ENCODE results near the gene HDLBP.

The HDLBP gene

DNA sequence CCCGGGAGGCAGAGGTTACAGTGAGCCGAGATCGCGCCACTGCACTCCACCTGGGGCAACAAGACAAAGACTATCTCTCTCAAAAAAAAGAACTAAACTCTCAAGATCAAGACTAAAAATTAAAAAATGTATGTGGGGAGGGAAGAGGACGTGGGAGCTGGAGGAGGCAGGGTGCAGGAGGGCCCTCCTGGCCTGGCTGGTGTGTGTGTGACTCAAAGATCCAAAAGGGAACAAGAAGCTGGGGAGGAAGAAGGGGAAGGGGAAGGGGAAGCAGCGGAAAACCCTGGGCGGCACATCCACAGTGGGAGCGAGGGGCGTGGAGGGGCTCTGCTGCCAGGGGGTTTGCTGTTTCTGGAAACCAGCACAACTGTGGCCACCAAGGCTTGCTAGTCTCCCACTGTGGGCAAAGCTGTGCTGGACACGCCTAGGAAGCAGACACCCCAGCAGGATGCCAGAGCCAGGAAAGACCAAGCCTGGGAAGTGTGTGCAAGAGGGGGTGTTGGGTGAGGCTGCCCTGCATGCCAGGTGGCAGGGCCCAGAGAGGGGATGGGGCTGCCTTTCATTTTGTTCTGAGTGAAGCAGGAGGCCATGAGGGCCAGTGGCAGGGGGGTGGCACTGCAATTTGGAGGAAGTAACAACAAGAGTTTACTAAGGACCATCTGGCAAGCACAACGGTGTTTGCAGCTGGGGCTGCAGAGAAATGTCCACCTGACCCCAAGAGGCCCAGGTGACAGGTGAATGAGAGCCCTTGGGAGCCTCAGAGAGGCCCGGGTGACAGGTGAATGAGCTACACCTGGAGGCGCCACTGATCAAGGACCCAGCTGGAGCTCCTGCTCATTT is 82.5 kb downstream of the HDLBP start:
- Histone ChIP-seq H3K27me3 (ENCODE audit: control insufficient read depth in 1 of 2, insufficient read depth in 2 of 2, low read length in 2 of 2) (no peaks in the 10 kb centered on the region), H3K4me1 (ENCODE audit: control insufficient read depth in 1 of 2, insufficient read depth in 2 of 2, low read length in 2 of 2) (no peaks in the 10 kb centered on the region), H3K4me3 (ENCODE audit: low read depth in 1 of 2, low read length in 2 of 2) (no peak overlapping the region), H3K27ac (ENCODE audit: low read depth, low read length) (no peak overlapping the region), H3K9ac (ENCODE audit: low read depth in 1 of 2, low read length in 2 of 2) (no peak overlapping the region), H3K36me3 (ENCODE audit: control insufficient read depth in 1 of 2, insufficient read depth in 2 of 2, low read length in 2 of 2) (peaks cover 71 to 97% of the 10 kb centered on the region in 2 donors), H3K9me3 (ENCODE audit: control insufficient read depth in 1 of 2, low read length in 2 of 2) (no peaks in the 10 kb centered on the region)

DNA sequence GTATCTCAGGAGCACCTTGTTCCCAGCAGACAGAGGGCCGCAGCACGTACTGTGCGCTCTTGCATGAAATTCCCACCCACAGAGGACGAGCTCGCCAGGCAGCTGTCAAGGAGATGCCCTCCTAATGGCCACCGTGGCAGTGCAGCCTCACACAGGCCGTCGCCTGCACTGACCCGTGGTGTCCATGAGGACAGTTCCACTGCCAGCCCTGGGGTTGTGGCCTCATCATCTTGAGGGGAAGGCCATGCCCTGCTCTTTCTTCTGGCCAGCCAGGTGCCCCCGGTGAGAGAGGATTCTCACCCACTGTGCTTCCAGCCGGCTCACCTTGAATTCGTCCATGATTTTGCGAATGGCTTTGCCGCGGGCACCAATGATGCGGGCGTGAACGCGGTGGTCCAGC is 85.0 kb downstream of the HDLBP start:
- H3K36me3 ChIP-seq (ENCODE audit: control insufficient read depth in 1 of 2, insufficient read depth in 2 of 2, low read length in 2 of 2): peaks cover 63 to 93% of the 10 kb centered on the region in 2 donors
- no peak overlapping the region for H3K27ac ChIP-seq (ENCODE audit: low read depth, low read length)
- H3K4me3 ChIP-seq (ENCODE audit: low read depth in 1 of 2, low read length in 2 of 2): no peak overlapping the region
- H3K27me3 ChIP-seq (ENCODE audit: control insufficient read depth in 1 of 2, insufficient read depth in 2 of 2, low read length in 2 of 2): no peaks in the 10 kb centered on the region
- no peaks in the 10 kb centered on the region for H3K4me1 ChIP-seq (ENCODE audit: control insufficient read depth in 1 of 2, insufficient read depth in 2 of 2, low read length in 2 of 2)
- H3K9me3 ChIP-seq (ENCODE audit: control insufficient read depth in 1 of 2, low read length in 2 of 2): no peaks in the 10 kb centered on the region
- H3K9ac ChIP-seq (ENCODE audit: low read depth in 1 of 2, low read length in 2 of 2): no peak overlapping the region

DNA sequence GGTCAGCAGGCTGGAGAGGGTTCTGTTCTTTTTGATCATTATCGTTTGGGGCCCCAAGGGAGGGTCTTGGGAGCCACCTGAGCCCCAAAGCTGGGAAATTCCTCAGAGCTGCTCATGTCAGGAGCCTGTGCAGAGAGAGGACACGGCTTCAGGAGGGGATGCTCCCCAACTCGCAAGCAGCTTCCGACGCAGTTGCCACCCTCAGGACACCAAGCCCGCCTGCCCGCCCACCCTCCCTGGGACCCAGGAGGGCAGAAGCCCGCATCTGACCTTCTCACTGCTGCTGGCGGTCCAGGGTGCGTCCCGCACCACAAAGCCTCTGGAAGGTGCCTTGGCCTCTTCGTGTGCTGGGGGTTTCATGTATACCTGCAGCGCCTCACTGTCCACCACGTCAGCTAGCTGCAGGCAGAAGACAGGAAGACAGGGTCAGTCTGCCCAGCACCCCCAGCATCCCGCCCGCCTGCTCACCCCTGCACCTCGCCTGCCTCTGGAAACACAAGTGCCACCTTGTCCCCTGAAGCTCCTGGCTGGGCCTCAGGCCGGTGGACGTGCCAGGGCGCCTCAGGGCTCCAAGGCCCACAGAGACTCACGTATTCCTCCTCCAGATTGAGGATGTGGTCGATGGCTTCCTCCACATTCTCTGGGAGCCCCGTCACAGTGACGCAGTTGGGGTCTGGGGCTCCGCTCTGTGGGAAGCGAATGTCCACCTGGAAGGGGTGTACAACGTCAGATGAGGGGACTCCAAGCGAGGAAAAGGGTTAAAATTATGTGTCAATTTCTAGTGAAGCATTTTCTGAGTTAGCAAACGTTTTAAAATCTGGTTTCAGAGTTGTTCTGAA is 85.7 kb downstream of the HDLBP start:
- H3K4me3 ChIP-seq (ENCODE audit: low read depth in 1 of 2, low read length in 2 of 2): no peak overlapping the region
- H3K4me1 ChIP-seq (ENCODE audit: control insufficient read depth in 1 of 2, insufficient read depth in 2 of 2, low read length in 2 of 2): no peaks in the 10 kb centered on the region
- peaks cover 60 to 88% of the 10 kb centered on the region in 2 donors for H3K36me3 ChIP-seq (ENCODE audit: control insufficient read depth in 1 of 2, insufficient read depth in 2 of 2, low read length in 2 of 2)
- no peak overlapping the region for H3K9ac ChIP-seq (ENCODE audit: low read depth in 1 of 2, low read length in 2 of 2)
- no peak overlapping the region for H3K27ac ChIP-seq (ENCODE audit: low read depth, low read length)
- H3K9me3 ChIP-seq (ENCODE audit: control insufficient read depth in 1 of 2, low read length in 2 of 2): no peaks in the 10 kb centered on the region
- H3K27me3 ChIP-seq (ENCODE audit: control insufficient read depth in 1 of 2, insufficient read depth in 2 of 2, low read length in 2 of 2): no peaks in the 10 kb centered on the region

DNA sequence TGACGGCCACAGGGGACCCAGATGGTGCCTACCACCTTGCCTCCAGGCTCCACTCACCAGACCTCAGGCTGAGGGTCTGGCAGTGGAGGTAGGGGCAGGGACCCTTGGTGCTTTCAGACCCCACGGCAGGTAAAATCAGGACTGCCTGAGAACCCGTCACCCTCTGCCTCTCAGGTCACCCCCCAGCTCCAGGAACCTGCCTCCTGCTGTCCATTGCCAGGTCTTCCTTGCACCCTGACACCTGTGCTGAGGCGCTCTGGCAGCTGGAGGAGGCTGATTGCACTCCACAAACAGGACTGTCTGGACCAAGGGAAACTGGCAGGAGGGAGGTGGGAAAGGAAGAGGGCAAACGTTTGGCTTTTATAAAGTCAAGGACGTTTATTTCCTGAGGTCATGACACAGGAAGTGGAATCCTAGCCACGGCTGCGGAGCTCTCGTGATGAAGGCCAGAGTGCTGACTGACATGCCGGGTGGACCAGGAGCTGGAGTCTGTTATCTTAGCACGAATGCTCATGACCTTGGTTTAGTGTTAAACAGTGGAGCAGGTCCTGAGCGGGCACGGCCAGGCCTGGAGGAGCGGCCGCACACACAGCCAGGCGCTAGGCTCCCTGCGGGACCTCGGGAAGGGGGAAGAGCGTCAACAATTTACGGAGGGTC is 86.5 kb downstream of the HDLBP start:
- H3K27me3 ChIP-seq (ENCODE audit: control insufficient read depth in 1 of 2, insufficient read depth in 2 of 2, low read length in 2 of 2): no peaks in the 10 kb centered on the region
- peaks cover 52 to 80% of the 10 kb centered on the region in 2 donors for H3K36me3 ChIP-seq (ENCODE audit: control insufficient read depth in 1 of 2, insufficient read depth in 2 of 2, low read length in 2 of 2)
- H3K27ac ChIP-seq (ENCODE audit: low read depth, low read length): no peak overlapping the region
- H3K9ac ChIP-seq (ENCODE audit: low read depth in 1 of 2, low read length in 2 of 2): no peak overlapping the region
- no peaks in the 10 kb centered on the region for H3K9me3 ChIP-seq (ENCODE audit: control insufficient read depth in 1 of 2, low read length in 2 of 2)
- no peak overlapping the region for H3K4me3 ChIP-seq (ENCODE audit: low read depth in 1 of 2, low read length in 2 of 2)
- H3K4me1 ChIP-seq (ENCODE audit: control insufficient read depth in 1 of 2, insufficient read depth in 2 of 2, low read length in 2 of 2): peaks cover 5% of the 10 kb centered on the region in 2 donors

DNA sequence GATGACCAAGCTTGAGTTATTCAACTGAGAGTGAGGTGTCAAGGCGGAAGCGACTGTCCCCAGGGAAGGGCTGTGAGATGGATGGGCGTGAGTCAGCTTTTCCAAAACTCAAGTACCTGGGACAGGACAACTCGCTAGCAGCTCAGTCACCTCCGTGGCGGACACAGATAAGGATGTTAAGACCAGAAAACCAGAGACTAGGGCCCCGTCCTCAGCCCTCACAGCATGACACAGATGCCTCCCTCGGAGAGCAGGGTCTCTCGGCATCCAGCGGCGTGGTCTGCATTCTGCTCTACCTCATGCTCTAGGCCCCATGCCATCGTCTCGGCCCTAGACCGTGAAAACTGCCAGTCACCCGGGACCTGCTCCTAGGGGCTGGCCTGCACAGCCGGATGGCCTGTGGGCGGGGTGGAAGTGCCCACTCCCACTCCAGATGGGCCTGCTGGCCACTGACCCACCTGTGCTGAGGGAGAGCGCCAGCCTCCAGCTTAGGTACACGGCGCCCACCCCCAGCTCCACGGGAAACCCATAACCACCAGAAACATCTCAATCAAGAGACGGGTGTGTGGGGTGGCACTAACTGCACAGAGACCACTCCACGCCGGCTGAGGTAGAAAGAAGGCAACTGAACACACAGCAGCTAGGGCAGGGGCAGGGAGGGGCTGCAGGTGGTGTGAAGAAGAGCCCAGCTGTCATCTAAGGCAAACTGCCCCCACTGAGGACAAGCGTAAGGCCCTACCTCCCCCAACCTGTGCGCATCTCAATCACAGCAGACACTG is 87.2 kb downstream of the HDLBP start:
- no peak overlapping the region for H3K27ac ChIP-seq (ENCODE audit: low read depth, low read length)
- H3K36me3 ChIP-seq (ENCODE audit: control insufficient read depth in 1 of 2, insufficient read depth in 2 of 2, low read length in 2 of 2): peaks cover 46 to 73% of the 10 kb centered on the region in 2 donors

DNA sequence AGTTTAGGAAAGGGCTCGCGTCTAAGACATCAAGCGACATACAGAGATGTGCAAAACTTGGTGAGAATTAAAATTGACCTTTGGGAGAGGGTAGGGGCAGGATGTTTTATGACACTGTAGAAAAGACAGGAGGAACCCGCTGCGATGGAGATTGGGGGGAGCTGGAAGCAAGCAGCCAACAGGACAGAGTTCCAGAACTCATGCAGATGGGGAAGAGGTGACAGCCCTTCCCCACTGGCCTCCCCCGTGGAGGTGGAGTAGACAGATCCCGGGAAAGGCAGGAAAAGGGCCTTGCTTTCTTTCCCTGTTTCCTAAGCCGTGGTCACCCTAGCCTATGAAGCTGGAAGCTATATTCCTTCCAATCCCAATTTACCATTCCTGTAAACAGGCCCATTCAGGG is 87.9 kb downstream of the HDLBP start:
- H3K27ac ChIP-seq (ENCODE audit: low read depth, low read length): no peak overlapping the region

More for the DNA sequence above, 87.2 kb downstream of the HDLBP start:
- no peak overlapping the region for H3K4me3 ChIP-seq (ENCODE audit: low read depth in 1 of 2, low read length in 2 of 2)
- no peaks in the 10 kb centered on the region for H3K27me3 ChIP-seq (ENCODE audit: control insufficient read depth in 1 of 2, insufficient read depth in 2 of 2, low read length in 2 of 2)
- H3K9me3 ChIP-seq (ENCODE audit: control insufficient read depth in 1 of 2, low read length in 2 of 2): no peaks in the 10 kb centered on the region
- H3K4me1 ChIP-seq (ENCODE audit: control insufficient read depth in 1 of 2, insufficient read depth in 2 of 2, low read length in 2 of 2): peaks cover 5 to 12% of the 10 kb centered on the region in 2 donors
- no peak overlapping the region for H3K9ac ChIP-seq (ENCODE audit: low read depth in 1 of 2, low read length in 2 of 2)

DNA sequence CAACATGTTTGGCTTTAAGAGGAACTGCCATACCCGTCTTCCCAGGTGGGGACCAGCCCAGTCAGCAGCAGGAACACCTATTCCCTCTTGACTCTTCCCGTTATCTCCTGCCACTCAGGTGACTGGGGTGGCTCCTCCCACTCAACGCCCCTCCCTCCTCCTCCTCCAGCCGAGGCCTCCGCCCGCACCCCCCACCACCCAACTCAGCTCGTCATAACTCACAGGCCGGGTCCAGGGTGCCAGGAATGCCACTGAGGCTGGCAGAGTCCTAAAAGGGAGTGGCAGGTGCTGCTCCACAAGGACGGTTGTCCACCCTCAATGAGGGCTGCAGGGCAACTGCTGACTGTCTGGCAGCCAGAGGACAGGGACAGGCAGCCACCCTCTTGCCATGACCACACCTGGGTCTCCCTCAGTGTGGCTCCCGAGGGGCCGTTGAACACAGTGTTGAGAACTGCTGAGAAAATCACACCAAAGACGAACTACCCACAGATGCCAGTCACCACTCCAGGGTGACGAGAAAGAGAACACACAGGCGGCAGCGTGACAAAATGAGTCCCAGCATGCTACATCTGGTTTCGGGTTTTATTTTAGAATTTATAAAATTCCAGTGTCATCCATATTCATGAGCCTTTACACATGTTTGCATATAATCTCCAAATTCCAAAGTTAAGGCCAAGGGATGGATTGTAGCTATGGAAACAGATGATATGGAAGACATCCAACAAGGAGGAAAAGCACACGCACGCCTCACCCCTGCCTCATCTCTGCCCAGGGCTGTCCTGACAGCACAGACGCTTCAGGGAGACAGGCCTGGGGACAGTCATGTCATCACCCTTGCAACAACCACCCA is 88.5 kb downstream of the HDLBP start:
- Histone ChIP-seq H3K27me3 (ENCODE audit: control insufficient read depth in 1 of 2, insufficient read depth in 2 of 2, low read length in 2 of 2) (no peaks in the 10 kb centered on the region), H3K36me3 (ENCODE audit: control insufficient read depth in 1 of 2, insufficient read depth in 2 of 2, low read length in 2 of 2) (peaks cover 45 to 60% of the 10 kb centered on the region in 2 donors), H3K4me1 (ENCODE audit: control insufficient read depth in 1 of 2, insufficient read depth in 2 of 2, low read length in 2 of 2) (peaks cover 5 to 12% of the 10 kb centered on the region in 2 donors), H3K9me3 (ENCODE audit: control insufficient read depth in 1 of 2, low read length in 2 of 2) (no peaks in the 10 kb centered on the region), H3K4me3 (ENCODE audit: low read depth in 1 of 2, low read length in 2 of 2) (no peak overlapping the region), H3K27ac (ENCODE audit: low read depth, low read length) (no peak overlapping the region), H3K9ac (ENCODE audit: low read depth in 1 of 2, low read length in 2 of 2) (no peak overlapping the region)

More for the DNA sequence above, 87.9 kb downstream of the HDLBP start:
- Histone ChIP-seq H3K36me3 (ENCODE audit: control insufficient read depth in 1 of 2, insufficient read depth in 2 of 2, low read length in 2 of 2) (peaks cover 46 to 66% of the 10 kb centered on the region in 2 donors), H3K9me3 (ENCODE audit: control insufficient read depth in 1 of 2, low read length in 2 of 2) (no peaks in the 10 kb centered on the region), H3K4me3 (ENCODE audit: low read depth in 1 of 2, low read length in 2 of 2) (no peak overlapping the region), H3K27me3 (ENCODE audit: control insufficient read depth in 1 of 2, insufficient read depth in 2 of 2, low read length in 2 of 2) (no peaks in the 10 kb centered on the region), H3K9ac (ENCODE audit: low read depth in 1 of 2, low read length in 2 of 2) (no peak overlapping the region), H3K4me1 (ENCODE audit: control insufficient read depth in 1 of 2, insufficient read depth in 2 of 2, low read length in 2 of 2) (peaks cover 5 to 12% of the 10 kb centered on the region in 2 donors)

DNA sequence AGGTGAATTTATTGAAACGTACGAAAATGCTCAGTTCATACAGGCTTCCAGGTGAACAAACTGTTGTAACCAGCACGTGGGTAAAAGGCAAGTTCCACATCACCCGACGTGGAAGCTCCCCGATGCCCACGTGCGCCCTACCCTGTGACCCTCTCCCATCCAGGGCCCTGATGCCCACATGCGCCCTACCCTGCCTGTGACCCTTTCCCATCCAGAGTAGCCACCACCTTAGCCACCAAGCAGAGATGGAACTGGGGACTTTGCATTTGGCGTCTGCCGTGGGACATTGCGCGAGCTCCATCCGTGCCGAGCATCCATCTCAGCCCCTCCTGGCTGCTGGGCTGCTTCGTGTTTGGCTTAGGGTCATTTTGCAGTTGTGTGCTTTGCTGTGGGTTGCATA is 89.5 kb downstream of the HDLBP start:
- peaks cover 5 to 12% of the 10 kb centered on the region in 2 donors for H3K4me1 ChIP-seq (ENCODE audit: control insufficient read depth in 1 of 2, insufficient read depth in 2 of 2, low read length in 2 of 2)
- H3K27ac ChIP-seq (ENCODE audit: low read depth, low read length): no peak overlapping the region
- no peak overlapping the region for H3K9ac ChIP-seq (ENCODE audit: low read depth in 1 of 2, low read length in 2 of 2)
- peaks cover 39 to 53% of the 10 kb centered on the region in 2 donors for H3K36me3 ChIP-seq (ENCODE audit: control insufficient read depth in 1 of 2, insufficient read depth in 2 of 2, low read length in 2 of 2)
- no peaks in the 10 kb centered on the region for H3K9me3 ChIP-seq (ENCODE audit: control insufficient read depth in 1 of 2, low read length in 2 of 2)
- no peak overlapping the region for H3K4me3 ChIP-seq (ENCODE audit: low read depth in 1 of 2, low read length in 2 of 2)
- no peaks in the 10 kb centered on the region for H3K27me3 ChIP-seq (ENCODE audit: control insufficient read depth in 1 of 2, insufficient read depth in 2 of 2, low read length in 2 of 2)

DNA sequence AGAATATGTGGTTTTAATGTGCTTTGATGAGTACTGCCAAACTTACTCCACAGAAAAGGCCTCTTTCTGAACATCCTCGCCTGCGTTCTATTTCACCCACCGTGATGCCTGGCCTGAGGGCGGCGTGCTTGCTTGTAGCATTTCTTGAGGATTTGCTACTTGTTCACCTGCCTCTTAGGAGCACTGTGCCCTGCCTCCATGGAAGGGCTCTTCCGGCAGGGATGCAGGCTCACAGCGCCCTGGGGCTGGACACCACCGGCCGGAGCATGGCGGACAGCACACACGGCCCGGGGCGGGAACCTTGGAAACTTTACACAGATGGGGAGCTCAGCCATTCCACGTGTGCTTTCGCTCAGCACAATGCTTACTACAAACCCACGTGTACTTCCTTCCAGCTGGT is 89.9 kb downstream of the HDLBP start:
- Histone ChIP-seq H3K4me3 (ENCODE audit: low read depth in 1 of 2, low read length in 2 of 2) (no peak overlapping the region), H3K27me3 (ENCODE audit: control insufficient read depth in 1 of 2, insufficient read depth in 2 of 2, low read length in 2 of 2) (no peaks in the 10 kb centered on the region), H3K9ac (ENCODE audit: low read depth in 1 of 2, low read length in 2 of 2) (no peak overlapping the region), H3K9me3 (ENCODE audit: control insufficient read depth in 1 of 2, low read length in 2 of 2) (no peaks in the 10 kb centered on the region), H3K36me3 (ENCODE audit: control insufficient read depth in 1 of 2, insufficient read depth in 2 of 2, low read length in 2 of 2) (peaks cover 37 to 49% of the 10 kb centered on the region in 2 donors), H3K27ac (ENCODE audit: low read depth, low read length) (no peak overlapping the region), H3K4me1 (ENCODE audit: control insufficient read depth in 1 of 2, insufficient read depth in 2 of 2, low read length in 2 of 2) (peaks cover 5 to 12% of the 10 kb centered on the region in 2 donors)

Measured in duodenal mucosa (tissue), 2 donors.